IPS-NIHi7 (cell line): ENCODE data around the gene PPM1L.

Experiments
- DNase-seq: peaks from one replicate; pipeline ENCODE4 v3.0.0; 2012; ENCODE audit warnings: mixed read lengths; ENCODE audit errors: extremely low spot score

PPM1L gene

DNA sequence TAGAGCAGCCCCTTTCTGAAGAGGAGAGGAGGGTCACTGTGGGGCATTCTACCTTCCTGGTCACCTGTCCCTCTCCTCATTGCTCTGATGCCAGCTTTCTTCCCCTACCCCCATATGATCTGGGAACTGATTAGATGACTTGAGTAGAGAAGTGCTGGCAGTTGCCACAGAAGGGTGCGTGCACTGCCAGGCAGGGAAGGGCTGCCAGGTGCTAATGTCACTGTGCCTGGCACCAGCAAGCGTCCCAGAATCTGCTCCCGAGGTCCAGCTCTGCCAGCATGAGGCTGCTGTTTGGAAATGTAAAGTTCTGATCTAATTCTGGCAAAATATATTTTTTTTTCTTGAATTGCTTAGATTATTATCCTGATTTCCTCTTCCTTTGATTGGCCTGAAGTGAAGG lies 52.8 kb downstream of the PPM1L start:
- no peak for DNase-seq

DNA sequence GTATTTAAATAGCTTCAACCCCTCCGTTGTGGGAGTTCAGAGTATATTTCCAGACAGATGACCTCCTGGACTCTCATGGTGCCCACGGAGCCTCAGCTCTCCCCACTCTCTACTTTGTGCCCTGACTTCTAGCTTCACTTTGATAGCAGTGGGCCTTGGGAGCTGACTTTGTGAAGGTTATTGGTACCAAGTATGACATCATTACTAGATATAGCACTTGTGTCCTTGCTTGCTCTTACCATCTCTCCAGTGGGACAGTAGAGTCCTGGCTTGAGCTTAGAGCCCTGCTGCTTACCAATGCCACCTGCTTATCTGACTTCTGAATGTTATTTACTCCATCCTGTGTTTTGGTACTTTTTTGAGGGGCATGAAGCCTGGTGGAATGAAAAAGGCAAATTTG lies 53.4 kb downstream of the PPM1L start:
- no peak for DNase-seq

DNA sequence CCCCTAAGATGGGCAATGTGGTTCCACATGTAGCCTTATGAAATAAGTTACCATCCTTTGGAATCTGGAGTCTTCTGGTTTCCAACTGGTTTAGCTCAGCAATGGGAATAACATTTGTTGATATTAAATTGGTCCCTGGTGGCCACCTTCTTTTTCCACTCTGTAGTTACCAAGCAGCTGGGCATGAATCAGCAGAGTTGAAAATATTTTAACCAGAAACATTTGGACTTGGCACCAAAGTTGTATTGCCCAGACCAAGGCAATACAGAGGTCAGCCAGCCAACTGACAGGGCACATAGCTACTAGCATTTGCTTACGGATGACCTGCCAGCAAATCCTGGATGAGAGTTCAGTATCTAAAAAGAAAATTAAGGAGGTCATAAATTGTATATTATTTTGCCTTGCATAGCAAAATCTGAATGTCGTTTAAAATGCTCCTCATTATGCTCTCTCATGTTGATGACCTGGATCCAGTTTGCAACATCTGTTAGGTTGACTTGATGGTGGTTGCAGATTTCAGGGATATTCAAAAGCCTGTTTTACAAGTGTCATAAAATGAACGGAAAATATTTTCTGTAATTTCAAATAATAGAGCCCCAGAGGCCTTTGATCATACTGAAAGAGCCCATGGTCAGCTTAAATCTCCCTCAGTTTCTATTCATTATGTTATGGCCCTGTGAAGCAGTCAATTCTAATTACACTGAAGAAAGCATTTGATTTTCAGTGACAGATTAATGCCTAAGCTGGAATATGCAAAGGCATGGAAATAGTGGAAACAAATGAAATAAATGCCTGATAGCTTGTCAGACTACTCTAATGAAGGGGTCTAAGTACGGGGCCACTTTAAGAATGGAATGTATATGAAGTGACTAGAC lies 54.6 kb downstream of the PPM1L start:
- no peak for DNase-seq

DNA sequence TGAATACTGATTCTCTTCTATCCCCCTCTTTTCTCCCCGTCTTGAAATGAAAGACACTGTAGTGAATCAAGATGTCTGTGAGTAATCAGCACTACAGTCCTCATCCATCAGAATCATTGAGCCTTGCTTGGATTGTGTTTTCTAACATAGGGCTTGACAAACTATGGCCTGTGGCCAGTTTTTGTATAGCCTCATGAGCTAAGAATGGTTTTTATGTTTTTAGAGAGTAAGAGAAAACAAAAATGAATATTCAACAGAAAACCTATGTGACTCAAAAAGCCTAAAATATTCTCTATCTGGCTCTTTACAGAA lies 55.2 kb downstream of the PPM1L start:
- DNase-seq: no peak

DNA sequence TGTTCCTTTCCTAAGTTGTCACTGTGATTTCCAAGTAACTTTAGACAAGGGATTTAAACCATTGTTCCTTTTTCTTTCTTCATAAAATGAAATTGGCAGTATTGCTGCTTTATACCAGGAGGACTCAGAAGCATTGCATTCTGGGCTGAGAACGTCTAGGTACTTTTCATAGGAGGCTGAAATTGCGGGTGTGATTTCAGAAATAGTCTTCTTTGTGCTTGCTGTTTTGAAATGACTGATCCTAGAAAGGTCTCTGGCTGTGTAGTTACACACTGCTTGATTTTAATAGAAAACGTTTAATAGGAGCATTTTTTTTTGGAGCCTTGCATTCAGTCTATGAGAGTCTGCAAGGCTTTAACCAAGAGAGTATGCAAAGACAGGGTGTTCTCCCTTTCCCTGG lies 56.3 kb downstream of the PPM1L start:
- no peak for DNase-seq

DNA sequence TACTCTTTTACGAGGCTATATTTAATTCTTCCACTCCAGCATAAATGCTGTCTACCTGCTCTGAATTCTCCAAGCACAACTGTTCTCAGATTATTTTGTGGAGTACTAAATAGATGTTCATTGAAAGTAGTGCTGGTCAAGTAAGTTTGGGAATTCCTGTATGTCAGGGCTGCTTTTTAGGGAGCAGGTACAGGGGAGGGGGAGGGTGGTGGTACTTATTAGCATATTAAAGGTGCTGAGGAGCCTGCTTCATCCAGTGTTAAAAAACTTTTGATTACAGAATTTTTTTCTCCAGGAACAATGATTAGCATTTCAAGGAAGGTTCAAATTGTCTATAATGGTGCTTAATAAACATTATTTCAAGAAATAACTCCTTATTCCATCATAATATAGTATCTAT lies 59.2 kb downstream of the PPM1L start:
- DNase-seq: no peak

DNA sequence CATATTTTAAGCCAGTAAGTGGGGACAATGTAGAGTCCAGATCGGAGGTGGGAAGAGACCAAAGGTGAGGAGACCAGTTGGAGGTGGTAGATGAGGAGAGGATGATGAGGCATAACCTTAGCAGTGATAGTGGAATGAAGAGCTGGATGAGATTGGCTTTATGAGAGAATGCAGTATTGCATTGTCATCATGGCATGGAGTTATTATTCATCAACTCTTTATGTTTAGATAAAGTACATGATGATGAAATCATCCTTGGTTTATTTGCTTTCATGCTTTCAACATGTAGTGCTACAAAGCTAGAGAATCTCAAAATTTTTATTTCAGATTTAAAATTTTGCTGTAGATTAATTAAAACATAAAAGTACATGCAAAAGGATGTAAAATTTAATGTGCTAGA lies 64.0 kb downstream of the PPM1L start:
- DNase-seq: no peak

DNA sequence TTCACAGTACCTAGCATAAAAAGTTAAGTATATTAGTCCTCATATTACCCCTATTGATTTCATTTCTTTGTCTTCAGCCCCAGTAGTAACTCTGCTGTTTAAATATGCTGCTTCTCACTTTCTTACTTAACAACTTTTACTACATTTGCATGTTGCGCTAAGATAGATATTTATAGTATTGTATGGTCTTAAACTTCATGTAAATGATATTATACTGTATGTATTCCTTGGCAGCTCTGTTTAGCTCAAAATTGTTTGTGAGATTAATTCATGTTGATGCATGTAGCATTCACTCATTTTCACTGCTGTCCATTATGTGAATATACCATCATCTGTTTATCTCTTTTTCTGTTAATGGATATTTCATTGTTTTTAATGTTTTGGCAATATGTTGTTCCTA lies 64.4 kb downstream of the PPM1L start:
- DNase-seq: no peak

DNA sequence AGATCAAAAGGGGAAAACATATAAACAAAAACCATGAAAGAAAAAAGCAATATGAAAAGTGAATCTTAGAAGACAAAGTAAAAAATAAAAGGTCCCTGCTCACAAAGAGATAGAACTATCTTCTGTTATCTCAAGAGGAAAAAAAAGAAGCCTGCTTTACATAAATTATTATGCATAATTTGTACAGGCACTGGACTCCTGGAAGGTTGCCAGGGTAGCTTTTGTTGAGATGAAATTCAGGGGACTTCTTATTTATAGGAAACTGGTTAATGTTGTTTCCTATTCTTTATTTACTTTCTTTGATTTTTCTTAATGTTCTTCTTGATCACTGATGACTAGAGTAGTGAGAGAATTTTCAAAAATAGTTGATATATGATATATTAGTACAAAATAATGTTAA lies 66.9 kb downstream of the PPM1L start:
- no peak for DNase-seq

DNA sequence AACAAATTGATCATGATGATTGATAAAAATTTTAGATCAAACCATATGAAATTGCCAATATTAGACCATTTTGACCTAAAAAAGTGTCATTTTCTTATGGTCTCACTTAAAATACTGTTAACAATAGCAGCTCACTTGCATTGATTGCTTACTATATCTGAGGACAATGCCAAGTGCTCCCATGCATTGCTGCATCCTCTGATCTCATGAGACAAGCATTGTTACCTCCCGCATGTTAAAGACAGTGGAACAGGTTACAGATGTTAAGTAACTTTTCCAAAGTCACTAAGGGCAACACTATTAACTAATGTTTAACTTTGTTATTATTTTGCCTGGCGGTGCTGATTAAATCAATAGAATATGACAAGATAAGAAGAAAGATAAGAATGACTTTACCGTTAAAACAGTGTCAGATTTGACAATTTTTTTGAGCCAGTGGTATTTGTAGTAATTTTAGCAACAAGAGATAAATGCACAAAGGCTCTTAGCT lies 69.3 kb downstream of the PPM1L start:
- DNase-seq: no peak

DNA sequence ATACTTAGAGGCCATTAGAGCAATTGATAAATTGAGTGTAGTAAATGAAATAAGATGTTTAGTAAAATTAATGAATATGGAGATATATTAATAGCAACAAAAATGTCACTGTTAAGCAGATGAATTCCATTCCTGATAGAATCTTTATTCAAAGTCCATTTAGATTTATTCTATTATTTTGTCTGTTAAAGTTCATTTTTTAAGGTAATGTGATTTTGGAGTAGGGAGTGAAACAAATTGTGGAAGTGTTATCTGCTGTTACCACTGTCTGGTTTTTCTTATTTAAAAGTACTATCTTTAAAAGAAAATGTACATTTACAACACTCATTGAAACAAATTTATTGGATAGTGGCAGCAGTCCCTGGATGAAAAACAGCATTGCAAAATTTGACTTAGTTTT lies 70.4 kb downstream of the PPM1L start:
- DNase-seq: no peak

DNA sequence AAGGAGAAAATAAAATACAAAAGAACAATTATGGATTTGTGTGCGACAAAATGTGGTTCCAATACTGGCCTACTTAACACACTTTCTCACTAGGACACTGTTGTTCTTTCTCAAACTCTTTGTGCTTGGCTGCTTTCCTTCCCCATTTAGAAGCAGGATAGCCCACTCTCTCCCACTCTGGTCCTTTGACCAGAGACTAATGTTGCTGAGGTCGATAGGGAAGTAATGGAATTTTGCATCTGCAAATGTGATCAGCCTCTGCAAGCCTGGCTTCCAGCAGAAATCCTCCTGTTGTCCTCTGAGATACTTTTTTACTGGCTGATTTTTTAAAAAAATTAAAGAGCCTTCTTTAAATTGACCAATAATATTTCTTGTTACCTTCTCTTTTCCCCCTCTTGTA lies 71.0 kb downstream of the PPM1L start:
- no peak for DNase-seq

DNA sequence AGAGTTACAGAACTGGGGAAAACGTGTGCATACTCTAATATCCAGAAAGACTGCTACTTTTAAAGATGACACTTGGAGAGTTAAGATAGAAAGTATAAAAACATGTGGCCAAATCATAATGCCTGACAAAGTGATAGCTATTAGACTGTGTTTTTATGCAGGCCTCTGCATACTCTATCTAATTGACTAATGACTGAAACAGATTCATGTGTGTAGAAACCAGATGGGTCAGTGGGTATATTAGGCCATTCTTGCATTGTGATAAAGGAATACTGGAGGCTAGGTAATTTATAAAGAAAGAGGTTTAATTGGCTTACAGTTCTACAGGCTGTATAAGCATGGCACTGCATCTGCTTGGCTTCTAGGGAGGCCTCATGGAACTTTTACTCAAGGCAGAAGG lies 71.5 kb downstream of the PPM1L start:
- no peak for DNase-seq

DNA sequence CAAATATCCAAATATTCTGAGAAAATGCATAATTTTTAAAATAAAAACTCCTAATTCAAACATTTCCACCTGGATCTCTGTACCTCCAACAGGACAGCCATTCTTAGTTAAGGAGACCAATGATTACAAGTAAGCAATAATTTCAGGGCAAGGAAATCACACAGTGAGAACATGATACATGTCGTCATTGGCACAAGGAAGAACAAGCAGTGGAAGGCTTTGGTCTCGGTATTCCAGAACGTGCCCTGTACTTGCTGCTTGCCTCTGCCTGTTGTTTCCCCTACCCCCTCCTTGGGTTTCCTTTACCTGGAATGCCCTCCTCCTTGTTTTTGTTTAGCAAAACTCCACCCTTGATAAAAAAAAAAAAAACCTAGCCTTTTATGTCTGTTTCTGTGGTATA lies 72.8 kb downstream of the PPM1L start:
- no peak for DNase-seq

DNA sequence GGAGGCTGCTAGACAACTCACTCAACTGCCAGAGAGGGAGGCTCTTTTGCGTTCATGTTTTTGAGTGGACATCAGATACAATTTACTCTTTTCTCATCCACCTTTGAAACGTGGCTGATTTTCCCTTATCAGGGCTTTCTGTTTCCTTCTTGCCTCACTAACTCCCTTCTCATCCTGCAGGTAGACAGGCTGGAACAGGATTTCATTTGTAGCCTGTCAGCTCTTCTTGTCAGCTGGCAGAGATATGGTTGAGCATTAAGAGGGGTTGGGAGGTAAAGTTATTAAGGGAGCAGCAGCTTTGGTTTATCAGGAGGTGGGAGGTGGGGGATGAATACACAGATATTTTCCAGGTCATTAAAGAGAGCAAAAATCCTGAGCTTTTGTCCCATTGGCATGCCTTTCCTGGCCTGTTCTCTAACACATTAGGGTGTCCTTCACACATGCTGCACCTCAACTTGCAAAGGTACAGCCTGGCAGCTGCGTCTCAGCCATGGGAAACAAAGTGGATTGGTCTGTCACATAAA lies 73.5 kb downstream of the PPM1L start:
- DNase-seq: no peak

DNA sequence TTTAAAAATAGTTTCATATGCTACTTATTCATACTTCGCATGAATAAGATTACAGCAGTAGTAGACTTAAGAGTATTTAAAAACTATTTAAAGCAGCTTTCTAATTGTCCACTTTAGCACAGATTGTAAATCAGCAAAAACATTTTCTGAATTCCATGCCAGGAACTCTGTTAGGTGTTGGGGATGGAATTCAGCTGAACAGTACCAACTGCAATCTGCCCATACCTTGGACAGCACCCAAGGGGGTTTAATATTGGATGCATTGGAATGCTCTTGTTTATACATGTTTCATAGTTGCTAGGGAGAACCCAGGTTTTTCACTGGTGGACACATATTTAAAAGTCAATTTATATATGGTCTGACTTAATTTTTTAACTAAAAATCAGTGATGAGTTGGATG lies 74.8 kb downstream of the PPM1L start:
- DNase-seq: no peak

DNA sequence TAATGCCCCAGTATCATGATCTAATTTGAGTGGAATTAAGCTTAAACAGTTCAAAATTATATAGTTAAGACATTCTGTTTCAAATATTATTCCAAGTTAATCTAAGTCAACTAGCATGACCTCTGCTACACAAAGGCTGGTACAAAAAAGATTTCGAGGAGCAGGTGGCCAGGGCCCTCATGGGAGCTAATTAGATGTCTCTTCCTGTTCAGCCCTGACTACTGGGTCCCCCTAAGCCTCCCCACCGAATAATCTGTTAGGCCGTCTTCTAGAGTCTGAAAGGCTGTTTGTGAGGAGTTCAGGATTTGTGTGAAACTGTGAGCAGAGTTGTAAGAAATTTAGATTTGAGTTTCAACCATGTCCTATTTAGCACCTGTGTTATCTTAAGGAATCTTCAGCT lies 75.4 kb downstream of the PPM1L start:
- no peak for DNase-seq

DNA sequence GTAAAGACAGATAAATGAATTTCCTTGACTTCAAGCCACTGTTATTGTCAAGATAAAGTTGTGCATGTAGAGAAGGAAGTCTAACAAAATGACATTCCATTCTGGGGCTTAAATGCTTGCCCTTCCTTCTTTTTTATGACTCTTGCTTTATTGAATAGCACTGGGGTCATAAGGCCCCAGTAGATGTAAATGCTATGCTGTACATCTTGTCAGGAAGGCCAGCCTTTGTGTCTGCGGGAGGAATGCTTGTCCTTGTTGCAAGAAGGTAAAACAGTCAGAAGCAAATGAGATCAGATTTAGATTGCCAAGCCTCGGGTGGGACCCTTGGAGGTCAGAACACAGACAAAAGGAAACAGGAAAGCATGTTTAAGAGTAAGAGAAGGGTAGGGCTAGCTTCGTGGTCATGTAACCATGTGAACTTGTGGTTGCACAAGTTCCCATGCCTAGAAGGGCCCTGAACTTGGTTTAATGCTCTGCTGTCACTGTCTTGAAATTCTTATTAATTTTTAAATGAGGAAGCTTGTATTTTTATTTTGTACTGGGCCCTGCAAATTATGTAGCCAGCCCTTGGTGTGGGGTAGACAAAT lies 81.5 kb downstream of the PPM1L start:
- no peak for DNase-seq

DNA sequence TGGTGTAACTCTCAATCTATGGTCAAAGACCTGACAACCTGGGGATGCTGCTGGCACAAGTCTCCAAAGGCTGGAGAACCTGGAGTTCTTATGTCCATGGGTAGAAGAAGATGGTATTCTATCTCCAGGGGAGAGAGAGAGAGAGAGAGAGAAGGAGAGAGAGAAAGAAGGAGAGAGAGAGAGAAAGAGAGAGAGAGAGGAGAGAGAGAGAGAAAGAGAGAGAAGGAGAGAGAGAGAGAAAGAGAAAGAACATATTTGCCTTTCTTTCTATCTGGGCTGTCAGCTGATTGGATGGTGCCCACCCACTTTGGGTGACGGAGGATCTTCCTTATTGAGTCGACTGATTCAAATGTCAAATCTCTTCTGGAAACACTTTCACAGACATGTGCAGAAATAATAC lies 84.6 kb downstream of the PPM1L start:
- DNase-seq: no peak

DNA sequence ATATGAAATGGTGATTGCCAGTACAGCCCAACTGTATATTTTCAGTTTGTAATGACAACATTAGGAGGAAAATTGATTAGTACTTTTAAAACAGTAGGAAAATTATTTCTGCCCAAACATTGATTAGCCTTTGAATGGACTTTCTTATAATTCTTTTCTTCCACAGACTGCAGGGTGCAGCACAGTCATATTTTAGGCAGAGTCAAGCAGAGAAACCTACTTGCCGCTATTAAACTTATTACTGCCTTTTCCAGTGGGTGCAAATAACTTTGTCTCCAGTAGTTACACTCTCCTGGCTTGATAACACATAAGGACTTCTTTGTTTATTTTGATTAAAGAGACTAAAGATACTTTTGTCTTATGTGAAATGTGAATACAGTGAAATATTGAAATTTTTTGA lies 85.4 kb downstream of the PPM1L start:
- DNase-seq: no peak

DNA sequence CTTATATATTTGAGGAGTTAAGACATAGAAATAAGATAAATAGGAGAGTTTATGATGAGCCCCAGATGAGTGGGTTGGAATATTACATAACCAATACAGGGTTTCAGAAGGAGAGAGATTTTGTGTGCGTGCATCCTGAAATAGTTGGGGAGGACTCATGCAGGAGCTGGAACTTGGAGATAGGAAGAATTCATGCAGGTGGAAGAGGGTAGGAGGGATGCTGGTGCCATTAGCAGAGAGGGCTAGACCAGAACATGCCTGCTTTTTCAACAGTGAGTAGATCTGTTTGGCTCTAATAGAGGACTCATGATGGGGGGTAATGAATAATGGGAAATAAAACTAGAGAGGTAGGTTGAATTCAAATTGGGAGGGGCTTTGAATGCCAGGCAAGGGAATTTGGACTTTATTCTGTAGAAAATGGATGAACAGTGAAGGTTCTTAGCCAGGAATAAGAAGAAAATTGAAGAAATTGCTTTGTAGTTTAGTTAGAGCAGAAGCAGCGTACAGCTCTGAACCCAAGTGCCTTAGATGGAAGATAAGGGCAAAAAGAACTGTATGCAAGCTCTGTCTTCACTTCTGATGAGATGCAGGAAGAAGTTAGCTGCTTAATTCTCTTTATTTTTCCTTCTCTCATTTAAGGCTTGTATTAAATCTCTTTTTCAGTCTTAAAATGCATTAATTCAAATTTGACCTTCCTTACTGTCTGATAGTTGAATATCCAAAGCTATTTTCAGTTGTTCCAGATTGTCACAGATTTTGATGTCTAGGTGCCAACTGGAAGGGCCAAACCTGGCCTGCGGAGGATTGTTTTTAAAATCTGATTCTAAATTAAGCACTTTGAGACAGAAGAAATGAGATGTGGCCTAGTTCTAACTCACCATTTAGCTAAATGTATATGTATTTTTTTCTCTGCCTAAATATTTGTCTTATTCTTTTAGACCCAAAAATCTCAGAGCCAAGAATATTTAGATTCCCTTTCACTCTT lies 86.3 kb downstream of the PPM1L start:
- DNase-seq: no peak

DNA sequence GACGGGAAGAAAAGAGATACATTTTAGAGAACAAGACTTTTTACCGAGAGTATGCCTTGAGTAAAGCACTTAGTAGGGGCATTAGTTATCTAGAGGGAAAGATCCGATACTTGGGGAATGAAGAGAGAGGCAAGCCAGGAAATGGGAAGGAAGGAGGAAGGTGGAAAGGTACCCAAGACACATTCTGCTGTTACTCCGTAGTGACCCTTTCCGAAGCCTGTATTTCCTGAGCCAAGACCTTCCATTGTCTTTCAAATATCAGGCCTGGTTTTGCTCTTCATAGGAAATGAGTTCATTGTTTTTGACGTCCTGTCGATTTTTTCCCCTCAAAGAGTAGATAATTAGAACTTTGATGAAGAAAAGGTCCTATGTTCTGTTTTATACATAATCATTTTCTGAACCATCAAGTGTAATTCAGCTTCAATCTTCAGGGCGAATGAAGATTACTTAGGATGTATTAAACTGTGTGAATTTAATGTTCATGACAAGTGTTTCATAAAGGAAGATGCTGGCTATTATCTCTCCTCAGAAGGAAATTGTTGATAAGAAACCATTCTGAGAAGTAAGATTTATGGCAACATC lies 95.7 kb downstream of the PPM1L start:
- no peak for DNase-seq
